ENCODE results near the gene GRAMD4.
A peak's percentile ranks its signal among the peaks of the same experiment; 100 is the strongest.

Gene GRAMD4

DNA sequence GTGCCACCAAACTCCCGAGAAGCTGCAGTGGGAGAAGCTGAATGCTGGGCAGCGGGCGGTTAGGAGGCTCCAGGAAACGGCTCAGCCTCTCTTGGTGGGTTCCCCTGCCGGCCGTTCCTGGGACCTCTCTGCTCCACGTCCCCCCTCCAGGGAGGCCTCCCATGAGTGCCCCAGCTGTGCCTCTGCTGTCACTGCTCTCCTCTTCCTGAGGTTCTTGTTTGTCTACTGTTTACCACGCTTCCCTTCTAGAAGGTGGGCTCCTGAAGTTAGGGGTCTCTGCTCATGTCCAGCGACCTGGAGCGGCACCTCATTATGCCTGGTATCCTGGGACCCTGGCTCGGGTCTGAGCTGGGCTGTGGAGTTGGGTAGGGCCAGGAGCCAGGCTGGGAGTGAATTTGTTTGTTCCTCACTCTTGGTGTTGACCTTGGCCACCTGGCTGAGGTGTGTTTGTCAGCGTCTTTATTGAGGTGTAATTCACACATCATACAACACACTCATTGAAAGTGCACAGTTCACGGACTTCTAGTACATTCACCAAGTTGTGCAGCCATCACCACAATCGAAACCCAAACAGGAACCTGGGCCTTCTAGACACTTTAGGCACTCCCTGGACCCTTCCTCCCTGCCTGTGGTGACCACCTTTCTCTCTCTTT is 37.8 kb upstream of the GRAMD4 start:
- no peak for DNase-seq (ENCODE audit: low read depth)

DNA sequence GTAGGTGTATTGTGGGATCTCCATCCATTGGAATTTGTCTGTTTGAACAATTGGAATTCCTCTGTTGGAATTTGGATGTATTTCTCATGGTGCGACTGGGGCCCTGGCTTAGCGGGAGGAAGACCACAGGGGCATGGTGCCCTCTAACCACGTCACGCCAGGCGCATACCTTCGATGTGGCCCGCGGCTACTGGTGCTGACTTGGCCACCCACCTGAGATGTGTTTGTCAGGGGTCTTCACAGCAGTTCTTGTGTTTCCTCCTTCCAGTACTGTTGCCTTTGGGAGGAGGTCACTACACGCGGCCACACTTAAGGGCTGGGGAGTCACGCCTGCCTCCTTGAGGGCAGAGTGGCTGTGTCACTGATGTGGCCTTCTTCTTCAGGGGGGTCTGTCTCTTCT is 36.6 kb upstream of the GRAMD4 start:
- DNase-seq (ENCODE audit: low read depth), result no peak

DNA sequence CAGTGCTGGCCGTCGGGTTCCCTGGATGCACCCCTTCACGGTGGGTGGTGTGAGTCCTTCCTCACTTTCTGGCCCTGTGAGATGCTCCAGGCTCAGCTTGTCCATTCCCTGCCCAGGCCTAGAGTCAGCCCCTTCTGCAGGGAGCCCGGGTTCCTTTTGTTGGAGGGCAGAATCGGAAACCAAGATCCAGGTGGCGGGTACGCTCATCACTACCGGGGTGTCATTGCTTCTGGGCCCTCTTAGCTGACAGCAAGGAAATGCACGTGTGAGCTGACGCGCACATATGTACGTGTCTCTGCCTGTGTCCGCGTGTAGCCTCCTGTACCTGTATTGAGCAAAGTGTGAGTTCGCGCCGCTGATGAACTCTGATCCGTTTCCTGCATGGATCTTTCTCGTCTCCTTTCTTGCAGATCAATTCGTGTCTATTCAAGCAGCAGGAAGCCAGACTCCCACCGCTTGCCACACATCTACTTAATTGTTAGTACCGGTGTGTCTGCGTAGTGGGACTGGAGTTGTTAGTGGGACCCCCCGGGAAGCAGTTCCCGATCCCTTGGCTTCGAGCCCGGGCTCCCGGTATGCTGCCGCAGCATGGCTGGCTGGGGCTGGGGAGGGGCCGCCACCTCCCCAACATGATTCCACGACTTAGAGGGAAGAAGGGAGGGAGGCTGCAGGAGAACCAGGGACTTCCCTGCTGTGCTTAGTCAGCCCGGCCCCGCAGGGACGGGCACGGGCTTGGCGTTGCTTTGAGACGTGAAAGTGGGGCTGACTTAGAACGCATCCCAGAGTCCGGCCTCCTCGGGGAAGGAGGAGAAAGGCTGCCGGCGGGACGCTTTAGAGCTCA is 35.9 kb upstream of the GRAMD4 start:
- DNase-seq (ENCODE audit: low read depth), result no peak

DNA sequence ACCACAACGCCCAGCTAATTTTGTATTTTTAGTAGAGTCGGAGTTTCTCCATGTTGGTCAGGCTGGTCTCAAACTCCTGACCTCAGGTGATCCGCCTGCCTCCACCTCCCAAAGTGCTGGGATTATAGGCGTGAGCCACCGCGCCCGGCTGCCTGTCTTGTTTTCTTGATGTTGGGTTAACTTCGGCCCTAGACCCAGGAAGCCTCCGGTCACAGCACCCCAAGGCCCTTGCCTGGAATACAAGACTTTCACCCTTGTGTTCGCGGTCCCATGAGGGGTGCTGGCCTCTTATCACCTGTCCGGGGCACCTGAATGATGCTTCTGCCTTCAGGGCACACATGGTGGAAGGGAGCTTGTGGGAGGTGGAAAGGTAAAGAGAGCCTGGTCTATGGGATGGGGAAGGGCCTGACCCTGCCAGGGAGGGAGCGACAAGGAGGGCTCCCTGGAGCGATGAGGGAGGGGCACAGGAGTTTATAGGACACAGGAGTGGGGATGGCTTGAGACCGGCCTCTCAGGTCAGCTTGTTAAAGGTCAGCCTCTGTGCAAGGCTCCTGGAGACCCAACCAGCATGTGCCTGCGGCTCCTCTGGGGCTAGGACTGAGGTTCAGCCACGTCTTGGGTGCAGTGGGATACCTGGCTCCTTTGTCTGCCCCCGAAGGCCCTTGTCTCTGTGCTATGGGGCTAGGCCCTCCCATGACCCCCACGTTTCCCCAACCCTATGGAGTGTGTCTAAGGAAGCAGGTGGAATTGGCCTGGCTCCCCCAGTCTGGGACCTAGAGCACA is 34.7 kb upstream of the GRAMD4 start:
- DNase-seq (ENCODE audit: low read depth), result no peak

DNA sequence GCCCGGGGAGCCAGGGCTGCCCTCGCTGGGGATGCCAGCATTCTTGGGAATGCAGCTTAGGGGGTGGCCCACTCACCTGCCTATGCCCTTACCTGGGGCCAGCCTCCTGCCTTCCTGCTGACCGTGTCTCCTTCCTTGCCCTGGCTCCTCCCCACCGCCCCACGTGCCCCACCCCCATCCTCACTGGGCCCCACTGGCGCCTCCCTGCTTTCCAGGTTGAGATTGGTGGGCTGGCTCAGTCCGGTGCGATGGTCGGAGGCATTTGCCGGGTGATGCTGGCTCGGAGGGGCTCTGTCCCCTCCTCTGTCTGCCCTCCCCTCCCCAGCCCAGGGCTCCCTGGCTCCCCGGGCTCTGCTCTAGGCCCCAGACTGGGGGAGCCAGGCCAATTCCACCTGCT is 34.1 kb upstream of the GRAMD4 start:
- DNase-seq (ENCODE audit: low read depth), result no peak

DNA sequence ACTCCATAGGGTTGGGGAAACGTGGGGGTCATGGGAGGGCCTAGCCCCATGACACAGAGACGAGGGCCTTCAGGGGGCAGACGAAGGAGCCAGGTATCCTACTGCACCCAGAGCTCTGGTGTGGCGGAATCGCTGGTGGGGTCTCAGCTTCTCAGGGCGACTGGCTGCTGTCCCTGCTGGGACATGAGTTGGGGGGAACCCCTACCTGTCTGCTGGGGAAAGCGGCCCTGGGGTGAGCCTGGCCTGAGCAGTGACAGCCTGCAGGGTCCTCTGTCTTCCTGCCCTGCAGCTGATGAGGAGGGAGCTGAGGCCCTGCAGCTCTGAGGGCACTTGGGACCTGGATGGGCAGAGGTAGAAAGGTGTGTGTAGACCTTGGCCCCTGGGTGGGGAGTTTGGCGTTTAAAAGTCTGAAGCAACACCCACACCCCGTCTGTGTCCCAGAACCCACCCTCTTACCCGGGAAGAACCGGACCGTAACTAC is 33.6 kb upstream of the GRAMD4 start:
- DNase-seq (ENCODE audit: low read depth), result no peak

DNA sequence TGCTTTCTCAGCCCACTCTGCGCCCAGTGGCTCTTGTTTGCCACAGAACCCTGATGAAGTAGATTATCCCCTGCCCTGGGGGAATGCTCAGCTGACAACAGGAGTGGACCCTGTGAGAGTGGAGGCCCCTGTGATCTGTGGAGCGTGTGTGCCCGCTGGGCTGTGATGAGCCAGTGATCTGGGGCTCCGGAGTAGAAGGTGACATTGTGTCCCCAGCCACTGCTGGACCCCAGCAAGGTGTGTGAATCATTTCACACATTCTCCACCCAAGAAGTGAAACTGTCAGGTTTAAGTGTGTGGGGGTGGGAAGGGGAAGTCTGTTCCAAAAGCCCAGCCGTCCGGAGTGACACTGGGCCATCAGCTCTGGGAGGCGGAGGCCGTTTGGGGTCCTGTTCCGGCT is 33.1 kb upstream of the GRAMD4 start:
- no peak for DNase-seq (ENCODE audit: low read depth)

DNA sequence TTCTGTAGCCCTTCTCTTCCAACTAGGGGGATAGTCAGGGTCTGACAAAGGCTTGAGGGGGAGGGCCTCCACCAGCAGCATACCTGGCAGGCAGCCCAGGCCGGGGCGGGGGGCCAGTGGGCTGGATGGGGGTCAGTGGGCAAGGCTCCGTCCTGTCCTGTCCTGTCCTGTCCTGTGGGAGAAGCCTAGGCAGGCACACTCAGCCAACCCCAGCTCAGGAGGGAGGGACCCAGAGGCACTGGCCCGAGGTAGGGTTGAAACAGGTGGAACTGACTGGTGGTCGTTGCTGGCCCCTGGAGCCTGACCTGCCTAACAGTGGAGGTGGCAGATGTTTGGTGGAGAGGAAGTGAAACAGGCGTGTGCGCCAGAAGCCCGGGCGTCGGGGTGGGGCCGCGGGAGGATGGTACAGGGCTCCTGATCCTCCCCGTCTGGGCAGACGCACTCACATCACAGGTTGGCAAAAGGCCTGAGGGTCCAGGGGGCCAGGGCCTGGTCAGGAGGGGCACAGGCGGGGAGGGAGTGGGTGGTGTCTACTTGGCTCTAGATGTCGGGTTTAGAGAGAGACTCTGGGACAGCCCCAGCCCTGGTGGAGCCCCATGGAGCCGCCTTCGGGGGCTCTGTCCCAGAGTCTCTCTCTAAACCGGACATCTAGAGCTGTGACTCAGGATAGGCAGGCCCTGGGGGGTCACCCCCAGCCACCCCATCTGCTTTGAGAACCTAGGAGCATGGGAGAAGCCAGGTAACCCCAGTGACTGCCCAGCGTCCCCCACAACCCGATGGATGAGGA is 32.5 kb upstream of the GRAMD4 start:
- no peak for DNase-seq (ENCODE audit: low read depth)

DNA sequence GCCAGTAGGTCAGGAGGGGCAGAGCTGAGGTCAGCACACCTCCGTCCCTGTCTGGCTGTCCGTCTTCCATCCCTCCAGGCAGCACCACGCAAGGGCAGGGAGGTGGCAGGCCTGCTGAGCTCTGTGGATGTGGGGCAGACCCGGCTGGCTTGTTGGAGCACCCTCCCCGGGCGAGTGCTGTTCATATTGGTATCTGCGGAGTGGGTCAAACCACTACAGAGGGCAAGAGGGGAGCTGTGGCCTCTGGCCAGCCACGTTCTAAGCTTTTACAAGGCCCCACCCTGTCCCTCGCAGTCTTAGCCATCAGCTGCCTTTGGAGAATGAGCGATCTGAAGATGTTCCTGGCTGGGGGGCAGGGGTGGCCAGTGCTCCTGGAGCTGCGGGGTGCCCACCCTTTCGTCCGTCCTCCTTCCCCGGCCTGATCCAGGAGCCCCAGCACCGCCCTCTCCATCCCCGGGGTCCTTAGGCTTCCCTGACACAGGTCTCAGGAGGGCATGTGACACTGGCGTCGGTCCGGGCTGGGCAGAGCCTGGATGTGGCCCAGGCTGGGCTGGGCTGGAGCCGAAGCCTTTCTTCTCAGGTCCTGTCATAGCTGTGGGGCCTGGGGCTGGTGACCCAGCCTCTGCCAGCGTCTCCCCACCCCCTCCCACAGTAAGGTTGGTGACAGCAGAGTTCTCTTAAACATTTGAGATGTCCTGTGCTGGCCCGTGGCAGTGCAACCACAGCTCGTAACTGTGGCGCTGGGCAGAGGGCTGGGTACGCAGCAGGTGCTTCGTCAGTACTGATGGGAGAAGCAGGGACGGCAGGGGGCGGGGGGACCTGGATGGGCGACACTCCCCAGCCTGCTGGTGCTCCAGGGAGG is 31.7 kb upstream of the GRAMD4 start:
- DNase-seq (ENCODE audit: low read depth), result no peak

DNA sequence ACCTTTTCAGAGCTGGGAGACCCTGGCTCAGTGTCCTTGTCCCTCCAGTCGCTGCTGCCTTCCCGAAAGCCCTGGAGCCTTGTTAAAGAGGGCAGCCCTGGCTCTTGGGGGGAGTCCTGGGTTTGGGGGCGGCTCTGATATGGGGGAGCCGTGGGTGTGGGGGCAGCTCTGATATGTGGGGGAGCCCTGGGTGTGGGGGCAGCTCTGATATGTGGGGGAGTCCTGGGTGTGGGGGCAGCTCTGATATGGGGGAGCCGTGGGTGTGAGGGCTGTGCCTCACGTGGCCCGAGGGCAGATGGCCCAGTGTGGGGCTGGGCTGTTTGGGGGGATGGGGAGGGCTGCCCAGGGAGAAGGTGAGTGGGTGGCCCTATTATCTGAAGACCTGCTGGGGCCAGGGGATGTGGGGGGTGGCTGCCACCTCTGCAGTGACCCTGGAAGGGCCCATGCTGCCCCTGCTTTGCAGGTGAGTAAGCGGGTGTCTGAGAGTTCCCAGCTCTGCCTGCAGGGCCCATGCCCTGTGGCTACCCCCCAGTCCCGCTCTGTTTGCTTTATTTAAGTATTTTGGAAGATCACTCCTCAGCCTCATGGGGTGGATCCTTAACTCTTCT is 30.9 kb upstream of the GRAMD4 start:
- no peak for DNase-seq (ENCODE audit: low read depth)

DNA sequence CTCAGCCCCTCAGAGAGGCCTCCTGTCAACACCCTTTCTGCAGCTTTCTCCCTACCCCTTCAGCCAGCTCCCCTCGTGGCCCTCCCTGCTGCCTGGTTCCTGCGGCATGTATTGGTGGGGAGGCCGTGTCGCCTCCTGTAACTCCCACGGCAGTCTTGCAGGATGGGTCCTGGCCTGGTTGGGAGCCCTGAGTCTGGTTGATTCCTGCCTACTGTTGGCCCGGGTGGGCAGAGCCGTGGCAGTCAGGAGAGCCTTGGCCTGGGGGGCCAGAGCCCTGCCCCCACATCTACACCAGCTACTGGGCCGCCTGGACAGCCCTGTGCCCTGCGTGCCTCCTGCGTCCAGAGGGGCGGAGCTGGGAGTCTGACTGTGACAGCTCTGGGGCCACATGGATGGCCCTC is 30.3 kb upstream of the GRAMD4 start:
- DNase-seq (ENCODE audit: low read depth), result no peak

DNA sequence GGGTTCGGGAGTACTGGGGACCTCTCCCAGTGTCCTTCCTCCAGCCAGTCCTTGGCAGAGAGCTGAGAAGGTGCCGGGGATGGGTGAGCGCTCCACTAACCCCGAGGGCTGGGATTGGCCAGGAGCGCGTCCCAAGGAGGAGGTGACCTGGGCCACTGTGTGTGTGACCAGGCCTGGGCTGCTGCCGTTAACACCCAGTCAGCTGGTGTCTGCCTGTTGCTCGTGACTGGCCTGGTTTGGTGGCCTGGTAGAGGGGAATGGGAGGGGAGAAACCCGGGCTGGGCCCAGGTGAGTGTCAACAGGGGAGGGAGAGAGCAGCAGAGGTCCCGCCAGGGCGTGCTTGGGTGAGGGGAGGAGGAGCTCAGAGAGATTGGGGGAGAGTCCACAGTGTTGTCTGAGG is 29.9 kb upstream of the GRAMD4 start:
- DNase-seq (ENCODE audit: low read depth), result no peak

DNA sequence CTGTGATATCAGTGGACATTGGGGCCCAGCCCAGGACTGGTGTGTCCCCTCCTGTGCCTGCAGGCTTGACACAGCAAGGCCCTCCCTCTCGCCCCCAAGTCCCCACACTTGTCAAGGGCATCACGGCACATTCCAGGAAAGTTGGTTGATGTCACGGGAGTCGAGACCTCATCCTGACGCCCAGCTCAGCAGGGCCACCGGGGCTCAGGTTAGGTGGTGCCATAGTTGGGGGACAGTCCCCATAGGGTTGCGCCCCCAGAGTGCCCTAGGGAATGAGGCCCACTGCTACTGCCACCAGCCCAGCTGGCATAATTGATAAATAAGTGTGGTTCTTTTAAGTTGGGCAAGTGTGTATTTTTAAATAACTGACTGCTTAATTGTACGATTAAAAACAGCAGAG is 28.3 kb upstream of the GRAMD4 start:
- DNase-seq (ENCODE audit: low read depth), result no peak

DNA sequence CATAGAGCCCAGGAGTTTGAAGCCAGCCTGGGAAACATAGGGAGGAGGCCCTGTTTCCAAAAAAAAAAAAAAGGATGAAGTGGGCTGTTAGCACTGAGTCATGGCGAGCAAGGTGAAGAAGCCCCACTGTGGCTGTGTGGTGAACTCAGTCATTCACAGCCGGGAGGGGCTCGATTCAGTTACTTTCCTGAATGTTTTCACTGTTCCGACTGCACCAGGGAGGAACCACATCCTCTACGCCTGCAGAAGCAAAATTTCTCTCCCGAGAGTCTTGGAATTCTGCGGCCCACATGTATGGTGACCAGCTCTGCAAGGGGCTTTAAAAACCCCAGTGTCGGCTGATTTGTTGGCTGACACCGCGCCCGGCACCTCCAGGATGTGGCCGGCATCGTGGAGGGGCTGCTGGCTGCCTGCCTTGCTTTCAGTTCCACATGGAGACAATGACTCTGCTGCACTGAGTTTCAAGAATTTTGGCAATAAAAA is 27.8 kb upstream of the GRAMD4 start:
- DNase-seq (ENCODE audit: low read depth), result peak; percentile 75

DNA sequence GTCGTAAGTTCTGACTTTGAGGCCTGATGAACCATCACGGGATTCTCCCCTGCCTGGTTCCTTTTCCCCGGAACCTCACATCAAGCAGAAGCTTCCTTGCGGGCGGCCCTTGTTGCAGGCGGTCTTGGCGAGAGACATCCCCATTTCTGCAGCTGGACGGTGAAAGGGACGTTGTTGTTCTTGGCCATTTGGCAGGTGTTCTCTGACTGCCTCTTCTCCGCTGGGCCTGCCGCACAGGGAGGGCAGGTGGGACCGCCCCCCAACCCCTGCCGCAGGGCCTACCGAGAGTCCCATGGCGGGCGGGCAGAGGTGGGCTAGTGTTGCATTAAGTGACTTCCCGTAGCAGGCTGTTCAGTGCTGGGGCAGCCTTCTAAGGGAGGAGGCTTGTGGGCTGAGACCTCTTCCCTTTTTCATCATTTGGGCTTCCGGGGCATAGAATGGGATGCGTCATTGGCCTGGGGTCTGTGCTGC is 26.9 kb upstream of the GRAMD4 start:
- no peak for DNase-seq (ENCODE audit: low read depth)

DNA sequence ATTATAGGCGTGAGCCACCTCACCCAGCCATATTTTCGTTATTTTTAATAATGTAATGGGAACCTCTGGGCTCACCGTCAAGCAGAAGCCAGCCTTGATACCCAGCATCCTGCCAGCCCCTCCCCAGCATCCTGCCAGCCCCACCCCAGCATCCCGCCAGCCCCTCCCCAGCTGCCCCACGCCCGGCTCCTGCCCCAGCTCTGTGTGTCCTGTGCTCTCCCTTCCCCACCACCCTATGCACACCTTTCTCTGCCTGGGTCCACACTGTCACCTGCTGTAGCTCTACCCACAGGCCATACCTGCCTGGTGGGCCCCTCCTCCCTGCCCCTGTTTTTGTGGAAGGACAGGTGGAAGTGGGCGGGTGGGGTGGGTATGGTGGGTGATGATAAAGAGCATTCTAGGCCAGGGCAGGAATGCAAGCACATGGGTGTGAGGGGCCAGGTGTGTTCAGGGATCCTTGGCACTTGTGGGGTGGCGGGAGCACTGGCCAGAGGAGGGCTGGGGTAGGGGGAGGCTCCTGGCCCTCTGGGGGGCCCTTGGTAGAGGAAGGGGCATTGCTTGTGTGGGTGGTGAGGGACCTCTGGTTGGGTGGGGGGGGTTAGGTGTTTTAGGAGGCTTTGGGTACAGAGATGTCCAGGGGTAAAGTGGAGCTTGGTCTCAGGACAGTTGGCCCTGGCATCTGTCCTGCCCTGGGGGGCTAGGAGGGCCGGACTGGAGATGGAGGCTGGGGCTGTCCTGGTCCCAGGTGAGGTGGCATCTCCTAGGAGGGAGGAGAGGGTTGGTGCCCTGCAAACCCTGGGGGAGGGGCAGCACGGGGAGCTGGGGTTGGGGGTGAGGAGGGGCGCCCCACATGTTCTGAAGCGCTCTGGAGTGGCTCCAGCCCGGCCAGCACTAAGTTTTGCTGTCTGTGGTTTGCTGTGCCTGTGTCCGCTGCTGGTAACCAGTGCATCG is 25.9 kb upstream of the GRAMD4 start:
- no peak for DNase-seq (ENCODE audit: low read depth)

DNA sequence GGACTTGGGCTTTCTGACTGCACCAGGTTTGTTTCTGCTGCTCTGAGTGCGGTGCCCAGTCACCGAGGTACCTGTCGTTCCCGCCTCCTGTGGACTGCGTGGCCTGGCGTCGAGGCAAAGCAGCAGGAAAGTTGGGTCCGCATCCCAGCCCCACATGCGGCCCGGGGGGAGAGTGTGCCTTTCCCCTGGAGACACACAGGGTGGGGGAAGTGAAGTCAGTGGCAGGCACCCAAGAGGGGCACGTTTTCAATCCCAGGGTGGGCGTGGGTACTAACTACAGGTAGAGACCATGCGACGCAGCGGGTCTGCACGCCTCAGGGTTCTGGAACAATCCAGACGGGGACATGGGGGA is 25.3 kb upstream of the GRAMD4 start:
- DNase-seq (ENCODE audit: low read depth), result no peak

DNA sequence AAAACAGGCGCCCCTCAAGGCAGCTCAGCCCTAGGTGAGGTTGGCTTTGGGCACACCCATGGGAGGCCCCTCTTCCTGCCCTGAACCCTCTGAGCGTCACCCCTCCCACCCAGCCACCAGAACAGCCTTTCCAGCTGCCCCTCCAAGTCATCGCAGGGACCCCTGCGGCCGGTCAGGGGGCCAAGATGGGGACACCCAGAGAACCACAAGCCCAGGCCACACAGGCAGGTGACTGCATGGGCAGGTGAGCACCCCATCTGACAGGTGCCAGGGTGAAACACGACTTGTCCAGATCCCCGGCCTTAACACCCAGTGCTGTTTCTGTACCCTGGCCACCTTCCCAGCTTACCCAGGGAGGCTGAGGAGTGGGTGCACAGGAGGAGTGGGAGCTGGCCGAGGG is 24.6 kb upstream of the GRAMD4 start:
- no peak for DNase-seq (ENCODE audit: low read depth)

DNA sequence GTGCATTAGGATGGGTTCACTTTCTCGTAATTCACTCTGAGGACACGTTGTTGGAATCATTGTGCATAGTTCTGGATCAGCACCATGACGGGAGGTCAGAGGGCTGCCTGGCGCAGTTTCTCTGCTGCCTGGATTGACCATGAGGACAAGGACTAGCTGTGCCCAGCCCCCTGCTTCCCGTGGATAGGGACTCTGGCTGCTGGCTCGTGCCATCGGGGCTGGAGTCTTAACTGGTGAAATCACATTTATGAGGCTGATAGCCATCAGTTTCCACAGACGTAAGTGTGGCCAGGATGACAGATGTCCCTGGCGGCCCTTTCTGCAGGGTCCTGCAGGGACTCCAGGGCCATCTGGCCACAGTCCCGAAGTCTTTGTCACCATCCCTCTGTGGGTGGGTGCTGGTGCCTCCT is 24.1 kb upstream of the GRAMD4 start:
- DNase-seq (ENCODE audit: low read depth), result no peak
